Duodenal mucosa (tissue), 2 donors: ENCODE measurements around the gene MDGA2.

ENCODE experiments used
- H3K27ac ChIP-seq: one replicate; pipeline ENCODE4 v1.7.0; 2013; ENCODE audit warnings: low read depth, low read length
- H3K27me3 ChIP-seq, 2 donors: one replicate each; pipeline ENCODE4 v1.7.0; 2013; ENCODE audit warnings: low read length in 2 of 2, control low read depth in 1 of 2; ENCODE audit not compliant: insufficient read depth in 2 of 2, control insufficient read depth in 1 of 2
- H3K36me3 ChIP-seq, 2 donors: one replicate each; pipeline ENCODE4 v1.7.0; 2013; ENCODE audit warnings: low read length in 2 of 2, control low read depth in 1 of 2; ENCODE audit not compliant: insufficient read depth in 2 of 2, control insufficient read depth in 1 of 2
- H3K4me1 ChIP-seq, 2 donors: one replicate each; pipeline ENCODE4 v1.7.0; 2013; ENCODE audit warnings: low read length in 2 of 2, control low read depth in 1 of 2; ENCODE audit not compliant: insufficient read depth in 2 of 2, control insufficient read depth in 1 of 2
- H3K4me3 ChIP-seq, 2 donors: one replicate each; pipeline ENCODE4 v1.7.0; 2013; ENCODE audit warnings: low read length in 2 of 2, low read depth in 1 of 2
- H3K9ac ChIP-seq, 2 donors: one replicate each; pipeline ENCODE4 v1.7.0; 2013; ENCODE audit warnings: low read length in 2 of 2, low read depth in 1 of 2
- H3K9me3 ChIP-seq, 2 donors: one replicate each; pipeline ENCODE4 v1.7.0; 2013; ENCODE audit warnings: low read length in 2 of 2, control low read depth in 1 of 2; ENCODE audit not compliant: control insufficient read depth in 1 of 2

Gene MDGA2

DNA sequence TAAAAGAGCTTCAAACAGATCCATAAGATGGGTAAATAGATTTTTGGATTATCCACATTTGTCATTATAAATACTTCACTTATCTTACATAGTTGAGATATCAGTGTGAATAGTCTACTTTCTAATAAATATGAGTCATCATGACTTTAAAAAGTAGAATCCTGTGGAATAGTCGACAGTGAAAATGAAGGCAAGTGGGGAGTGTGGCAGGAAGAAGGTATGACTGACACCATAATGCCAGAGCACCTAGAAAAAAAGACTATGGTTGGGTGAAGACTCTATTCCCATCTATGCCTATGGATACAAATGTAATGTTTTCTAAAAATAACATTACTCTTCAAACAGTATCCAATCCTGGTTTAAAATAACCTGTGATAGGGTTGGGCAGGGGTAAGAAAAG lies 117.5 kb downstream of the MDGA2 start:
- H3K27ac ChIP-seq = no peak overlapping the region
- H3K9me3 ChIP-seq = no peaks in the 10 kb centered on the region
- no peaks in the 10 kb centered on the region for H3K27me3 ChIP-seq
- H3K4me3 ChIP-seq = no peak overlapping the region
- no peak overlapping the region for H3K9ac ChIP-seq
- H3K4me1 ChIP-seq = no peaks in the 10 kb centered on the region
- no peaks in the 10 kb centered on the region for H3K36me3 ChIP-seq

- H3K9me3 ChIP-seq = no peaks in the 10 kb centered on the region
- H3K36me3 ChIP-seq = no peaks in the 10 kb centered on the region
- H3K4me1 ChIP-seq = no peaks in the 10 kb centered on the region
- H3K27ac ChIP-seq = no peak overlapping the region
- no peak overlapping the region for H3K4me3 ChIP-seq
- H3K9ac ChIP-seq = no peak overlapping the region
- H3K27me3 ChIP-seq = no peaks in the 10 kb centered on the region
Observed at GRCh38 chr14:47555333-47555732, 120.1 kb downstream of the MDGA2 start.

DNA sequence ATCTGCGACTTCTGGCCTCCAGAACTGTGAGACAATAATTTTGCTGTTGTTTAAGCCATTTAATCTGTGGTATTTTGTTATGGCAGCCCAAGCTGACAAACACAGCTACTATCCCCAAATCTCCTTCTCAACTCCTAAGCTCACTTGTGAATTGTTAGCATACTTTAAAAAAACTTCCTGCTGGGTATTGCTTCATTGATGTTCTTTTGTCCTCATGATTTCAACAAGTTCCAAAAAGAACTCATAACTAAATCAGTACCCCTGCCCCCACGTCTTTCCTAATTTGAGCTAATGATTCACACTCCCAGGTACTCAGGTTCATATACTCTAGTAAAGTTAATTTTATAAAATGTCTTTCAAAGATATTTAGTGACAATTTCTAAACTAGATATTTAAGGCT lies 125.5 kb downstream of the MDGA2 start:
- Histone ChIP-seq H3K9ac (no peak overlapping the region), H3K27ac (no peak overlapping the region), H3K4me1 (no peaks in the 10 kb centered on the region), H3K27me3 (no peaks in the 10 kb centered on the region), H3K4me3 (no peak overlapping the region), H3K36me3 (no peaks in the 10 kb centered on the region), H3K9me3 (no peaks in the 10 kb centered on the region)

- Histone ChIP-seq H3K36me3 (no peaks in the 10 kb centered on the region), H3K9me3 (no peaks in the 10 kb centered on the region), H3K9ac (no peak overlapping the region), H3K27me3 (no peaks in the 10 kb centered on the region), H3K27ac (no peak overlapping the region), H3K4me1 (no peaks in the 10 kb centered on the region), H3K4me3 (no peak overlapping the region)
Observed at GRCh38 chr14:47543459-47543858, 131.9 kb downstream of the MDGA2 start.

GRCh38 chr14:47541662-47542061 lies 133.7 kb downstream of the MDGA2 start:
- no peaks in the 10 kb centered on the region for H3K9me3 ChIP-seq
- H3K36me3 ChIP-seq = no peaks in the 10 kb centered on the region
- no peaks in the 10 kb centered on the region for H3K27me3 ChIP-seq
- no peak overlapping the region for H3K9ac ChIP-seq
- no peaks in the 10 kb centered on the region for H3K4me1 ChIP-seq
- H3K27ac ChIP-seq = no peak overlapping the region
- H3K4me3 ChIP-seq = no peak overlapping the region

- H3K4me3 ChIP-seq = no peak overlapping the region
- H3K9ac ChIP-seq = no peak overlapping the region
- no peaks in the 10 kb centered on the region for H3K27me3 ChIP-seq
- no peaks in the 10 kb centered on the region for H3K4me1 ChIP-seq
- H3K27ac ChIP-seq = no peak overlapping the region
- H3K9me3 ChIP-seq = no peaks in the 10 kb centered on the region
- H3K36me3 ChIP-seq = no peaks in the 10 kb centered on the region
Observed at GRCh38 chr14:47539031-47539461, 136.4 kb downstream of the MDGA2 start.

DNA sequence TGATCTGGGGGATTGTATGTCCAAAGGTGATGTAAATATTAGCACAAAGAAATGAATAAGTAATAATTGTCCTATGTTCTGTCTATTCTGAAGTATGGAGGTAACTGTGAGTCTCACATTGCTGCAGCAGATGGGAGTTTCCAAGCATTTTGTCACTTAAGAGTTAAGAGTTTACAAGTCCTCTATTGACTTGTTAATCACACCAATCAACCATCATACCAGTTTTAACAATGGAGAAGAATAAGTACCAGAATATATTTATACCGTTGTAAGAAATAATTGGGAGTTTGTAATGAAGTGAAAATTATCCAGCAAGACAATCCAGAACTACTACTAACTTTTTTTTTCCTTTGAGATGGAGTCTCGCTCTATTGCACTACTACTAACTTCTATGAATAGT lies 139.1 kb downstream of the MDGA2 start:
- no peaks in the 10 kb centered on the region for H3K36me3 ChIP-seq

DNA sequence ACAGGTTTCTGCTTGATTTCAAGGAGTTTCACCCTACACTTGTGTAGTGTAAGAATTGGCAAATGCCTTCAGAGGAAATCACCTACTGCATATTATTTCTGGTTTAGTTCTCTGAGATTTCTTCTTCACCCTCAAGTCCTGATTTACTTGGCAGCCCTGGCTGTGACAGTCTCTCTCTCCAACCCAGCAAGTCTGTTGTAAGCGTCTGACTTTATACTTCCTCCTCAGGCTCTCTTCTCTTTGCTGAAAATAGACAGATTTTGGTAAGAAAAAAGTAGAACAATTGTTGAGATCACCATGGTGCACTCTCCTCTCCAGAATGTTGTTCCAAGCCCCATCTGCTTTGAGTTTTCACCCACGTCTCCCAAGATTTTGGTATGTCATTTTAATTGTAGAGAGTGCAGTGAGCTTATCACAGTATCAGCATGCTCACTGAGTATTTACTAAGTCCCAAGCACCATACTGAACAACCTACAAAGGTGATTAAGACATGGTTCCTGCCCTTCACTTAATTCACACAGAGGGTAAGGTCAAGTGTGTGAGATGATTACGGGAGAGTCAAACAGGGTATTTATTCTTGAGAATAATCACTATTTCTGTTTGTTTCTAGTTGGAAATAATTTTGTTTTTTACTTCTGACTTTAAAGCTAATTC lies 148.7 kb downstream of the MDGA2 start:
- Histone ChIP-seq H3K27me3 (no peaks in the 10 kb centered on the region), H3K9ac (no peak overlapping the region), H3K4me1 (no peaks in the 10 kb centered on the region), H3K27ac (no peak overlapping the region), H3K36me3 (no peaks in the 10 kb centered on the region), H3K4me3 (no peak overlapping the region), H3K9me3 (no peaks in the 10 kb centered on the region)

More for the DNA sequence above, 139.1 kb downstream of the MDGA2 start:
- H3K4me1 ChIP-seq = no peaks in the 10 kb centered on the region
- H3K9ac ChIP-seq = no peak overlapping the region
- no peak overlapping the region for H3K4me3 ChIP-seq
- no peak overlapping the region for H3K27ac ChIP-seq
- H3K27me3 ChIP-seq = no peaks in the 10 kb centered on the region
- H3K9me3 ChIP-seq = no peaks in the 10 kb centered on the region

DNA sequence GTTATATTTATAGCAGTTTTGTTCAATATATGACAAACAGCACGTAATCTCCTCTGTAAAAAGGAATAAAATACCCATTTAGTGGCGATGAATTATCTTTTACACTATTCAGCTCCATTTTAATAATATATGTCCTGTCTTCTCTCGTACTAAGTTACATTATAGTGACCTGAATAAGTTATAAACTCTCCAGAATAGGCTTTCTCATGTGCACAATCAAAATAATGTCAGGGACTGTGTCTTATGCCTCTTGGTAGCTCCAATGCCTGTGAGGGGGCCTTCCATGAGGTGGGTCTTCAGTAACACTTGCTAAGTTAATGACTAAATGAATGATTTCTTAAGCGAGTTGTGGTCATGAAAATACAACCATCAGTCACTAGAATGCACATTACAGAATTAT lies 150.9 kb downstream of the MDGA2 start:
- Histone ChIP-seq H3K4me1 (no peaks in the 10 kb centered on the region), H3K36me3 (no peaks in the 10 kb centered on the region), H3K4me3 (no peak overlapping the region), H3K9ac (no peak overlapping the region), H3K9me3 (no peaks in the 10 kb centered on the region), H3K27ac (no peak overlapping the region), H3K27me3 (no peaks in the 10 kb centered on the region)

- H3K9ac ChIP-seq = no peak overlapping the region
- H3K4me3 ChIP-seq = no peak overlapping the region
- no peaks in the 10 kb centered on the region for H3K4me1 ChIP-seq
- no peaks in the 10 kb centered on the region for H3K36me3 ChIP-seq
- H3K27ac ChIP-seq = no peak overlapping the region
- no peaks in the 10 kb centered on the region for H3K27me3 ChIP-seq
- no peaks in the 10 kb centered on the region for H3K9me3 ChIP-seq
Observed at GRCh38 chr14:47520382-47520781, 155.0 kb downstream of the MDGA2 start.

DNA sequence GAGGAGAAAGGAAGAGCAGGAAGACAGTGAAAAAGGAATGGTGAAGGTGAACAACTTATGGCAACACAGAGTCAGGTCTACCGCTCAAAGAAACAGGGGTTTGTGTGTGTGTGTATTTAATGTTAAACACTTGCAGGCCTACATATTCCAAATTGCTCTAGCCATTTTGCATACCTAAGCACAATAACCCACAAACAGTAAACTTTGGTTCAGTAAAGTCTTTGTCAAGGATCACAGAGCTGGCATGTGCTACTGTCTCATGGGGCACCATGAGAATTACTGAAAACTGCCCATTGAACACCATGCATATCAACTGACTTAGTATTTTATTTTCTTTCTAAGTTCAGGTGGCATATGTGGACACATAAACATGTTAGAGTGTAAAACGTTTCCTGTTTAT lies 163.6 kb downstream of the MDGA2 start:
- H3K9me3 ChIP-seq = no peaks in the 10 kb centered on the region
- no peak overlapping the region for H3K9ac ChIP-seq
- H3K36me3 ChIP-seq = no peaks in the 10 kb centered on the region
- no peak overlapping the region for H3K27ac ChIP-seq
- H3K4me1 ChIP-seq = no peaks in the 10 kb centered on the region
- H3K4me3 ChIP-seq = no peak overlapping the region
- no peaks in the 10 kb centered on the region for H3K27me3 ChIP-seq
